Measurements from ENCODE around the gene PDE8A. TPM values are rescaled to one million over a fixed set of nuclear protein-coding genes. Genes with fewer than 3 reads are reported as not detected.

PDE8A gene
- total and polyA plus RNA-seq, 11 donors, result 9.4 to 21.5 (median 15.9) TPM

DNA sequence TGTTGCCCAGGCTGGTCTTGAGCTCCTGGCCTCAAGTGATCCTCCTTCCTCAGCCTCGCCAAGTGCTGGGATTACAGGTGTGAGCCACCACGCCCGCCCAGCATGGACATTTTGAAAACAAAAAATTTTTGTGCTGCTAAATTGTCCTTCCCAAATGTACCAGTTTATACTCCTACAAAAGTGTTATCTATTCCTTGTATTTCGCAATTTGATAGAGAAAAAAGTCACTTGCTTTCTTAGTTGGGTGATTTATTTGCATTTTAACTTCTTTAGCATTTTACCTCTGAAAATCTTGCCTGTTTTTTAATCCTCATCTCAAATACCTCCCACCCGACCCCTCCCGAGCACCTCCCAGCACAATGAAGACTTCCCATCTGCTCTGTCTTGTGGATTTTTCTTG lies 46.8 kb downstream of the PDE8A start:
- ATAC-seq (no peak), DNase-seq (no peak)
- no peak overlapping the region for H3K4me3 ChIP-seq
- TF ChIP-seq POLR2A (IDR thresholded peaks at IDR 0.05), result no peak
- TF ChIP-seq, protein P1, sequence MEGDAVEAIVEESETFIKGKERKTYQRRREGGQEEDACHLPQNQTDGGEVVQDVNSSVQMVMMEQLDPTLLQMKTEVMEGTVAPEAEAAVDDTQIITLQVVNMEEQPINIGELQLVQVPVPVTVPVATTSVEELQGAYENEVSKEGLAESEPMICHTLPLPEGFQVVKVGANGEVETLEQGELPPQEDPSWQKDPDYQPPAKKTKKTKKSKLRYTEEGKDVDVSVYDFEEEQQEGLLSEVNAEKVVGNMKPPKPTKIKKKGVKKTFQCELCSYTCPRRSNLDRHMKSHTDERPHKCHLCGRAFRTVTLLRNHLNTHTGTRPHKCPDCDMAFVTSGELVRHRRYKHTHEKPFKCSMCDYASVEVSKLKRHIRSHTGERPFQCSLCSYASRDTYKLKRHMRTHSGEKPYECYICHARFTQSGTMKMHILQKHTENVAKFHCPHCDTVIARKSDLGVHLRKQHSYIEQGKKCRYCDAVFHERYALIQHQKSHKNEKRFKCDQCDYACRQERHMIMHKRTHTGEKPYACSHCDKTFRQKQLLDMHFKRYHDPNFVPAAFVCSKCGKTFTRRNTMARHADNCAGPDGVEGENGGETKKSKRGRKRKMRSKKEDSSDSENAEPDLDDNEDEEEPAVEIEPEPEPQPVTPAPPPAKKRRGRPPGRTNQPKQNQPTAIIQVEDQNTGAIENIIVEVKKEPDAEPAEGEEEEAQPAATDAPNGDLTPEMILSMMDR (IDR thresholded peaks at IDR 0.05), result no peak
- no peaks in the 10 kb centered on the region for H3K27me3 ChIP-seq
- no peaks in the 10 kb centered on the region for H3K9me3 ChIP-seq
- no peak overlapping the region for H3K27ac ChIP-seq
- intact Hi-C loops (cut with DNase I), result loop anchor here in 5 of 10 donors (5.0 kb wide), 2 partner anchors 41 to 46 kb away; partner anchors contain the start of gene PDE8A (in 4 of the 5)
- no peaks in the 10 kb centered on the region for H3K36me3 ChIP-seq
- H3K4me1 ChIP-seq, result peaks cover 6 to 93% (median 72%) of the 10 kb centered on the region in 12 donors
- WGBS, 4 donors, result 82 to 96% (median 96%) methylated on average over 5 to 6 of the region's 6 CpGs

DNA sequence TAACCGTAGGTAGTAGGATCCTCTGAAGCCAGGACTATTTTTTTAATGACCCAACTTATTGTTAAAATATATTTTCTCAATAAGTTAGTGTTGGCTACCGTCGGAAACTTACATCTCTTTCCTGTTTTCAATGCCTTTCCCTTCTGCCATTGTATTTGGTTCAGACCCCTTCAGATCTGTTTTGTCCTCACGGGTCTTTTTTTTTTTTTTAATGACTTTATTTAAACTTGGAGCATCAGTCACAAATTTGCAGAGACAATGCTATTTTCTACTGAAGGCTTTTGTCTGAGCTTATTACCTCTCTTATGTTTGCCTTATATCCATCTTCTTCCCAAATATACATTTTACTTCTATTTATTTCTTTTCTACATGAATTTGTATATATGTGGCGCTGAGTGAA lies 47.6 kb downstream of the PDE8A start:
- DNase-seq, result no peak
- 77 to 82% (median 81%) methylated on average over 5 of the region's 5 CpGs for WGBS, 4 donors
- intact Hi-C loops (cut with DNase I), result loop anchor here in 5 of 10 donors (5.0 kb wide), 2 partner anchors 42 to 47 kb away; partner anchors contain the start of gene PDE8A (in 4 of the 5)
- Histone ChIP-seq H3K27me3 (no peaks in the 10 kb centered on the region), H3K9me3 (no peaks in the 10 kb centered on the region), H3K4me1 (peaks cover 6 to 98% (median 73%) of the 10 kb centered on the region in 12 donors), H3K27ac (peak overlapping the region in 1 of 12 donors; percentile 7), H3K4me3 (no peak overlapping the region), H3K36me3 (no peaks in the 10 kb centered on the region)
- TF ChIP-seq POLR2A (IDR thresholded peaks at IDR 0.05), result no peak
- TF ChIP-seq, protein P1 (IDR thresholded peaks at IDR 0.05), result no peak
- ATAC-seq, result no peak

DNA sequence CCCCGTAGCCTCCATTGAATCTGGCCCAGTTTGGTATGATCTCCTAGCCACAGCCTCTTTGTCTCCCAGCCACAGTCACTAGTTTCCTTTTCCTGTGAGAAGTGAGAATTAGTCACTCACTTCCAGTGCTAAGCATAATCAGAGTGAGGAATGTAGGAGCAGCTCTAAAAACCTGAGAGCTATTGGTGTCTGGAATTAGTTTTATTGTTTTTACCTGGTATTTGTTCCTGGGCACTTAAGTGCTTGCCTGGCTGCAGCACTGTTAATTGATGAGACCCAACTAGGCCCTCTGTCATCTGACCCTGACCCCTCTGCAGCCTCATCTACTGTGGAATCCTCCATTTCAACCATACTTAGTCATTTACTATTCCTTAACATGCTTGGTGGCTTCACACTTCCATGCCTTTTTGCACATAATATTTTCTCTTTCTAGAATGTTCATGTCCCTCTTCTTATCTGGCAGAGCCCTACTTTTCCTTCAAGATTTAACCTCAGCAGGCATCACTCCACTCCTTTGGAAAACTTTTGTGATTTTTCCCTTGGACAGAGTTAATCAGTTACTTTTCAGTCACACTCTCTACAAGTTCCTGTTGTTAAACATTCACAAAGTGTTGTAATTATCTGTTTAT lies 48.8 kb downstream of the PDE8A start:
- WGBS, 4 donors, result 56 to 76% (median 65%) methylated on average over 1 of the region's 1 CpG
- TF ChIP-seq, protein P1 (IDR thresholded peaks at IDR 0.05), result no peak
- no peak for TF ChIP-seq POLR2A (IDR thresholded peaks at IDR 0.05)
- H3K36me3 ChIP-seq, result no peaks in the 10 kb centered on the region
- H3K4me1 ChIP-seq, result peaks cover 6 to 86% (median 62%) of the 10 kb centered on the region in 12 donors
- ATAC-seq, result peak in 2 of 4 donors; percentile 14 to 58
- no peak for DNase-seq
- no peak overlapping the region for H3K4me3 ChIP-seq
- intact Hi-C loops (cut with DNase I), result loop anchor here in 1 of 10 donors (5.0 kb wide), 1 partner anchor 53 kb away; no protein-coding TSS in a partner anchor
- H3K9me3 ChIP-seq, result no peaks in the 10 kb centered on the region
- no peaks in the 10 kb centered on the region for H3K27me3 ChIP-seq
- H3K27ac ChIP-seq, result peak overlapping the region in 6 of 12 donors; percentile 8 to 33 (median 28)

GRCh38 chr15:85031086-85031943 lies 49.7 kb downstream of the PDE8A start:
- DNase-seq, result no peak
- TF ChIP-seq, protein P1 (IDR thresholded peaks at IDR 0.05), result no peak
- TF ChIP-seq POLR2A (IDR thresholded peaks at IDR 0.05), result no peak
- no peaks in the 10 kb centered on the region for H3K9me3 ChIP-seq
- peak in 1 of 4 donors; percentile 10 for ATAC-seq
- 77 to 85% (median 79%) methylated on average over 6 of the region's 6 CpGs for WGBS, 4 donors
- no peaks in the 10 kb centered on the region for H3K27me3 ChIP-seq
- H3K4me3 ChIP-seq, result no peak overlapping the region
- H3K27ac ChIP-seq, result peak overlapping the region in 7 of 12 donors; percentile 4 to 33 (median 19)
- H3K4me1 ChIP-seq, result peaks cover 2 to 81% (median 58%) of the 10 kb centered on the region in 12 donors
- H3K36me3 ChIP-seq, result no peaks in the 10 kb centered on the region
- intact Hi-C loops (cut with DNase I), result loop anchor here in 1 of 10 donors (5.0 kb wide), 1 partner anchor 54 kb away; no protein-coding TSS in a partner anchor
